Hematopoietic multipotent progenitor cell (in vitro differentiated cells): Measurements from ENCODE around the gene NSUN5. TPM values are rescaled to one million over a fixed set of nuclear protein-coding genes. Genes with fewer than 3 reads are reported as not detected.
"Not testable (repeated sequence)": the region's sequence is repeated elsewhere in the genome, so short reads cannot be mapped to it uniquely, and the experiment has no call there.

ENCODE experiments used
- DNase-seq, 3 donors: peaks; one replicate each; pipeline ENCODE4 v3.0.0-alpha.2; 2011 to 2015; ENCODE audit warnings: low read depth in 2 of 3, low spot score in 2 of 3
- total RNA-seq: library from RNA; depleted of rRNA; stranded (reverse); fragments of >200 nt; gene quantifications from one replicate; pipeline ENCODE4 v1.2.3, GENCODE V29; 2012

The NSUN5 gene
- total RNA-seq, result 44.2 TPM

DNA sequence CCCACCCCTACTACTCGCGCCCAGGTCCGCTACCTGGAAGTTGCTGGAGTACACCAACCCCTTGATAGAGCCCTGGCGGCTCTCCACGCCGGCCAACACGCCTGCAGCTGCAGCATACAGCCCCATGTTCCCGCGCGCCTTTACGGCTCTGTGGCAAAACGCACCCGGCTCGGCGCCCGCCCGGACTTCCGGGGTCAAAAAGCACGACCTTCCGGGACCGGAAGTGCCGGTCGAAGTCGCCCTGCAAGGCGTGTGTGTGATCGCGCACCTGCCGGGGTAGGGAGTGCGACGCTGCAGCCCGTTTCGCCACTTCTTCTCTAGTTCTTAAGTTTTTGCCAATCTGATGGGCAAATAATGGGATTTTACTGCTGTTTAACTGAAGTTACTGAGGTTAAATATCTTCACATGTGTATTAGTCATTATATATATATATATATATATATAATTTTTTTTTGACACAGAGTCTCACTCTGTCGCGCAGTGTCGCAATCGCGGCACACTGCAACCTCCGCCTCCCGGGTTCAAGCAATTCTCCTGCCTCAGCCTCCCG, at the start of gene NSUN5:
Gene NSUN5, minus strand, starts transcription at position 162 of the 550 bp plus-strand sequence. Its CDS starts 36 bp downstream, at position 126.
- peak; percentile 75 to 89 (median 87) for DNase-seq

DNA sequence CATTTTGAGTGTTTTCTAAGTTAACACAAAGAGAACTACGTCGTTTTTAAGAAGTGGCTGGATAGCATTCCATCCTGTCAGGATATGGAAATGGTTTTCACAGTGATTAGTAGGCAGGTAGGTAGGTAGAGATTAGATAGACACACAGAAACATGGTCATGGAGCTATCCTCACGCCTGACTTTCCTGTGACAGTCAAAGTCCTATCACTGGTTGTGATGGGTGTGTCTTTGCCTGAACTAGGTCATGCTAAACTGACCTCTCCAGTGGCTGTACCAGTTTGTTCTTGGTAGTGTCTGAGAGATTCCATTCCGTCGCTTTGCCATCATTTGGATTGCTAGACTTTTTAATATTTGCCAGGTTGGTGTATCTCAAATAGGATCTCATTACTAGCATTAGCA, 47.5 kb upstream of the NSUN5 start:
- DNase-seq, result no peak

DNA sequence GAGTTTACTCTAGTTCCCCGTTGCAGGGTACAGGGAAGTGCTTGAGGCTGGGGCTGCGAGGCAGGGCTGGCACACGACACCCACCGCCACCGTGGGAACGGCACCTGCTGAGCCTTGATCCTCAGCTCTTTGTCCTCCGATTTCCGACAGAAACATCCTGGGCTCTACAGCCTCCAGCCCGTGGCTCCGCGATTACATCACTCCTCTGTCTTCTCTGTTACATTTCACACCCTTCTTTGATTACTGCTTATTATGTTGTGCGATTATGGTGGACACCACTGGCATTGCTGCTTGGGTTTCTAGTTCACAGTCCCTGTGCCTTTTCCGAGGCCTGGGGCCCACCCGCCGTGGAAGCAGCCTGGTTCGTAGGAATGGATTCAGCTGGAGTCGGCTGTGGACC, 46.2 kb upstream of the NSUN5 start:
- no peak for DNase-seq

DNA sequence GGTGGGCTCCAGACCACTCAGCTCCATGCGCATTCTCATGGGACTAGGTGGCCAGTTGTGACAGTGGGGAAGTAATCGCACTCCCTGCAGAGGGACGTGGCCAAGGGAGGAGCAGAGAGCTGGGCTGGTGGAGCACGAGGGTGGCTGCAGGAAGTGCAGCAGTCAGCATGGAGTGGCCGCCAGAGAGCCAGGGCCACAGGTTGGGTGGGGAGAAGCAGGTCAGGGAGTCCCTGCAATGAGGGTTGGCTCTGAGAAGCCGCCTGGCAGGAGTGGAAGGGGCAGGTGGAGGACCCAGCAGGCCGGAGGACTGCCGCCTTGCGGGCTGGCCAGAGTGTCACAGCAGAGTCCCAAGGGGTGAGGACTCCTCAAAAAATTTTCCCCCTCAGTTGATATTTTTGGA, 45.6 kb upstream of the NSUN5 start:
- DNase-seq, result no peak

DNA sequence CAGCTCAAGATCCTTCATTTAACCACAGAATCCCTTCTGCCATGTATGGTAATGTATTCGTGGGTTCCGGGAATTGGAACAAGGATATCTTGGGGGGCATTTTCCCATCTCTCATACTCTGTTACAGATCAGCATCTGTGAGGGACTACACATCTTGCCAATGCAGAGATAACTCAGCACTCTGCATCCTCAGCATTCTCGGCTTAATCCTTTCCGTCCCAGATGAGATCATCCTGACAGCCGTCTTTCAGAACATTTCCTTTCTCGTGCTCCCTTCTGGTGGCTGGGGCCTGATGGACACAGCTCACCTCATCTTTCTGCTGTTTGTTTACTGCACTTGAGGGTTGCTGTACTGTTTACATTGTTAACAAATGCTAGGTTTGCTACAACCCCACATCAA, 44.6 kb upstream of the NSUN5 start:
- DNase-seq, result no peak

DNA sequence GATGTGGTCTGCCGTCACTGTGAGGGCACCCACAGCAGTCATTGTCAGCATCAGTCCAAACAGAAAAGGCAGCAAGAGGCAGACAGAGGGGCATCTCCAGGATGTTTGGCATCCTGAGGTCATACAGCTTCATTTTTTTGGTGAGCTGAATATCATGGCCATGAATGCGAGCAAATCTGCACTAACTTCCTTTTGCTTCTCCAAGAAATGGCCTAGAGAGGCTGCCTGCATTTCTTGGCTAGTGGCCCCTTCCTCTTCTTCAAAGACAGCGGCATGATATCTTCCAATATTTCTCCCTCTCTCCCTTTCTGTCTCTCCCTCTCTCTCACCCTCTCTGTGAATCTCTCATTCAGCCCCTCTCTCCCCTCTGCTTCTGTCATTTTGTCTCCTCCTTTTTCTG, 44.2 kb upstream of the NSUN5 start:
- DNase-seq, result no peak

DNA sequence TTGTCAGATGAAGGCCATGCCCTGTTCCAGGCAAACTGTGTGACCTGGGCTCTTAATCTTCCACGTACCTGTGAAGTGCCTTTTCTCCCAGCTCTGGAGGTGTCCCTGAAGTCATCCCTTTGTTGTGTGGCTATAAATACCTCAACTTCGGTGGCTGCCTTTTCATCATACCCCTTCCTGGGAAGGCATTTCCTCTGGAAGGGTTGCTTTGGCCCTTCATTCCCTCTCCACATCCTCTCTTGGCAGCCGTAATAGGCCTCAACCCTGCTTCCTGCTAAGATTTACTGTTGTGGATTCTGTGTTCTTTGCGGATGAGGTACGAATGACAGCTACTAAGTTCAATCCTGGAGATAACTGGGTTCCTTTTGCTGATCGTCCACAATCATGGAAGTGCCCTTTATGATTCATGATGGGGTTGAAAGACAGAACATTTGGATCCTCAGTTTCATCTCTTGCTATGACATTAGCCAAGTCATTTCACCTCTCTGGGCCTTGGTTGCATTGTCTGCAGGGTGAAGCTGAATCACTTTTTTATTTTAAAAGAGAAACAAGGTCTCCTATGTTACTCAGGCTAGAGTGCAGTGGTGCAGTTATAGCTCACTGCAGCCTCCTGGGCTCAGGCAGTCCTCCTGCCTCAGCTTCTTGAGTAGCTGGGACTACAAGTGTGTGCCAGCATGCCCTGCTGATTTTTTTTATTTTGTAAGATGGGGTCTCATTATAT, 43.0 kb upstream of the NSUN5 start:
- DNase-seq, result no peak

DNA sequence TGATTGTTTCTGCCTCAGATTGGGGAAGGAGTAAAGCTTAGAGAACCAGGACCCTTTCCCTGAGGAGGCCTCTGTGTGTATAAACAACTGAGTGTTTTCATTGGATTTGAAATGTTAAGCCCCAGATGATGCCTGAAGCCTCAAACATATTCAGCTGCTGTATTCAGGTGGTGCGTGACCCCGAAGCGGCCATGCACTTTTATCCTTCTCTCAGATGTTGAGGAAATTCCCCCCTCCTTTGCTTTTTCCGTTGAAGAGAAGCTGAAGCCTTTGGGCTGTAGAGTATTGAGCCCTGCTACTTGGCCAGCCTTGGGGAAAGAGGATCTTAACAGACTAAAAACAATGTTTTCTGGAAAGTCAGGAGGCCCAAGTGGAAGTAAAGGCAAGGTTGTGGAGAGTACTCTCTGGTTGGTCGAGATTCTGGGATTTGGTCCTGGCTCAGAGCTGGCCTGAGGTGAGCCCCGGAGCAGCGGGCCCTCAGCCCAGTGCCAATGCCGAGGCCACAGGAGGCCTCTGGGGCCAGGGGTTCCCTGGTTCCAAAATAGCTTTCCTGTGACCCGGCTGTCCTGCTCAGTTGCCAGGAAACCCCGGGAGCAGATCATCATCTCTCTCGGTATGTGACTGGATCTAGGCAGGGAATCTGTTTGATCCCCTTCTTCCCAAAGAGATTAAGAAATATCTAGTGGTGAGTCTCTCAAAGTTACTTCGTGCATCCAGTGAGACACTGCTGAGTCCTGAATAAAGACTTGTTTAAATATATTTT, 41.9 kb upstream of the NSUN5 start:
- DNase-seq, result no peak

DNA sequence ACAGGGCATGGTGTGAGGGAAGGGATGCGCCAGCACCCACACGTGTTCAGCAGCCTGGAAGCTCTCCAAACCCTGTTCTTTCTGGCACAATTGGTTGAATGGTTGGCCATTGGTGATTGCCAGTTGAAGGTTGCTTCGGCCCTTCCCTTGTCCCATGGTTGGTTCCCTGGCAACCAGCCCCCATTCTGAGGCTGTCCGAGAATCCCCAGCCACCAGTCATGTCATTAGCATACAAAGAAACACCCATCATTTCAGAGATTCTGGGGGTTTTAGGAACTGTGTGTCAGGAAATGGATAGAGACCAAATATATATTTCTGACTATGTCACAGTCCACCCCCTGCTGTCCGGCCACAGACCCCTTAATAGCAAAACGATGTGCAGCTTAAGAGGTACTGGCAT, 41.1 kb upstream of the NSUN5 start:
- no peak for DNase-seq

DNA sequence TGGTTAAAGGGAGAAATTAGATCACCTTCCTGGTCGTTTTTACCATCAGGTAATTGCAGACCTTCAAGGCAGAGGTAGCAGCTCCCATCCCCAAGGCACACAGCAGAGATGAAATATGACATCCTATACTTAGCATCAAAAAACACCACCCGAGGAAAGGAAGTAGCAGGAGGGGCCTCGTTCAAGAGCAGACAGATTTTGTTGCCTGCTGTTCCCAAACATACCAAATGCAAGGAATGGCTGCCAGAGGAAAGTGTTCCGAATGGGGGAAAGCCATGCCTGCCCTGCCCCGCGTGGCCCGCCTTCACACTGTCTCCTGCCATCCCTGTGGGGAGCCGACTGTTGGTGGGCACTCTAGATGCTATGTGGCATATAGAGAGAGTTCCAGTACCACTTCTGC, 37.3 kb upstream of the NSUN5 start:
- no peak for DNase-seq

DNA sequence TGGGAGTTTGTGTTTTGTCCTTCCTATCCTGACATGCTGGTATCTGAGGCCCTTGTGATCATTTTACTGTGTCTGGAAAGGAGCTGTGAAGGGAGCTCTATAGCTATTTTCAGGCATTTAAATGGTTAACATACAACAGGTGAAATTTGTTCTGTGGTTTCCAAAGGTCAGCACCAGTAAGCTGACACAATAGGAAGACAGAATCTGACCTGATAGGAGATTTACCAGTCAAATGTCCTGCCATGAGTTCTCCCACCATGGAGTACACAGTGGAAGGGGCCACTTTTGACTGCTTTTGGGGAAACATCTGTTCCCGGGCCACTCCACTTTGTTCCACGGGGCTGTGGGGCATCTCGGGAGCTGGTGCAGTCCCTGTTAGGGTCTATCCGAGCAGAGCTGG, 36.9 kb upstream of the NSUN5 start:
- no peak for DNase-seq

DNA sequence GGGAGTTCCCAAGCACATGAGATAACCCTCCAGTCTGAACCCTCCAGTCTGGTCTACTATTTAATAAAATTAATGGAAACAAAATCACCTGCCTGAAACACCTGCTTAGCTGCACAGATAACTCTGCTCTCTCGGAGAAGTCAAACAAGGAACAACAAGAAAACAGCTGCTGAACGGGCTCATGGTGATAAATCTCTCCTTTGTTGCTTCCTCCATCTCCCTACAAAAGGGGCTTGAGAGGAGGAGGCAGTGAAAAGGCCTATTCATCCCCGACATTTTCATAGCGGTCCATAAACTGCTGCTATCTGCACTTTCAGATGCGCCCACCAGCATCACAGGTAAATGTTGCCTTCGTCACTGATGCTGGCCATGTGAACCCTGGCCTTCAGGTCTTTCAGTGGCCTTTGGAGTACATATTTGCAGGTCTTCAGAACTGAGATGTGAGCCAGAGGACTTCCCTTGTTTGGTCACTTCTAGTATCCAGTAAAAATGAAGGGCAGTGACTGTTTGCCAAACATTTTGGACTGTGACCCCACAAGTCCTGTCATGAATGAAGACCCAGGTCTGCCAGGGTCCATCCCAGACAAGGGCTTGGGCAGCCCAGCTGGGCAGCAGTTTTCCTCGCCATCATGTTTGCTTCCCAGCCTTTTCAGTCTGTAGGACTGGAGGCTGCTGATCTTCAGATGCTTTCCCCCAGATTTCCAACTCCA, 35.2 kb upstream of the NSUN5 start:
- no peak for DNase-seq

DNA sequence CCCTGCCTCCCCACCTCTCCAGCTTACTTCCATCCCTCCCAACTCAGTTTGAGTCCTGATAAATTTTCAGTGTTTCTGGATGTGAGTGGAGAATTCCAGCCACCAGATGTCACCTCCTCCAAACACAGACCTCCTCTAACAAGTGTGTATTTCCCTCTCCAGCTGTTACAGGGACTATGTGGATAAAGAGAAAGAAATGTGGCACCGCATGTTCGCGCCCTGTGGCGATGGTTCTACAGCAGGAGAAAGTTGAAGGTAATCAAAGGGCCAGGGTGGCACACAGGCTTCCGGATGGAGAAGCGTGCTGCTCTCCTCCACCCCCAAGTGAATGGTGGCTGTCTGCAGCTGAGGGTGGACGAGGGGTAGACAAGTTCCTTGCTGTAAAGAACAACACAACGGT, 34.0 kb upstream of the NSUN5 start:
- no peak for DNase-seq

DNA sequence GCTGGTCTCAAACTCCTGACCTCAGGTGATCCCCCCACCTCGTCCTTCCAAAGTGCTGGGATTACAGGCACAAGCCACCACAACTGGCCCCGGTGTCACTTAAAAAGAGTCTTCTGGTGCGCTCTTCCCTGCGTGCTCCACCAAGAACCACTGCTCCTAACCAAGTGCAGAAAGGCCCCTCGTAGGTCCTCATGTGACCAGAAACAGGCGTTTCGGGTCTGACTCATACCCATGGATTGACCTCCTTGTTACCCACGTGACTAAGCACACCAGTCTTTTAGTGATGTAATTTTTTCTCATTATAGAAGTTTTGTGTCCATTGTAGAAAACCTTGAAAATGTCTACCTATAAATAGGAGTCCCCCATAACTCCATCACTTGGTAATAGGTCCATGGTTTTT, 33.3 kb upstream of the NSUN5 start:
- DNase-seq, result no peak

DNA sequence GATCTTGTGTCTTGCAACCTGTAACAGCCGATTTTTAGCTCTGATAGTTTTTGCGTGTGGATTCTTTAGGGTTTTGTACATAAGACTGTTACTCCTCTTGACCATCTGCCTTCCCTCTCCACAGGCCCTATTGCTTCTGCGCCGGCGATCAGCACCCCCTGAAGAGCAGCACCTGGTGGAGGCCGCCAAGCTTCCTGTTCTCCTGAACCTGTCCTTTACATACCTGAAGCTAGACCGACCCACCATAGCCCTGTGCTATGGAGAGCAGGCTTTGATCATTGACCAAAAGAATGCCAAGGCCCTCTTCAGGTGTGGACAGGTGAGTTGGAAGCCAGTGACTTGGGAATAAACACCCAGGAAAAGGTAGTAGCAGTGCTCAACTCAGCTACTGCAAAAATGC, 31.9 kb upstream of the NSUN5 start:
- DNase-seq, result no peak

DNA sequence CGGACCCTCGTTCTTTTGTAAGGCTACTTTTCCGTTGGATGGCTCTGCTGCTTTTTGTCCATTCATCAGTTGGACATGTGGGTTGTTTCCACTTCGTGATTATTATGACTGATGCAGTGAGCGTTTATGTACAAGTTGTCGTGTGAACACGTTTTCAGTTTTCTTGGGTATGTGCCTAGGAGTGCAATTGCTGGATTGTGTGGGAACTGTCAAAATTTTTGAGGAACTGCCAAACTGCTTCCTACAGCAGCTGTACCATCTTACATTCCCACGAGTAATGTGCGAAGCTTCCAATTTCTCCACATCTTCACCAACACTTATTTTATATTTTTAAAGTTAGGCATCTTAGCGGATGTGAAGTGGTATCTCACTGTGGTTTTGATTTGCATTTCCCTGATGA, 29.7 kb upstream of the NSUN5 start:
- no peak for DNase-seq

DNA sequence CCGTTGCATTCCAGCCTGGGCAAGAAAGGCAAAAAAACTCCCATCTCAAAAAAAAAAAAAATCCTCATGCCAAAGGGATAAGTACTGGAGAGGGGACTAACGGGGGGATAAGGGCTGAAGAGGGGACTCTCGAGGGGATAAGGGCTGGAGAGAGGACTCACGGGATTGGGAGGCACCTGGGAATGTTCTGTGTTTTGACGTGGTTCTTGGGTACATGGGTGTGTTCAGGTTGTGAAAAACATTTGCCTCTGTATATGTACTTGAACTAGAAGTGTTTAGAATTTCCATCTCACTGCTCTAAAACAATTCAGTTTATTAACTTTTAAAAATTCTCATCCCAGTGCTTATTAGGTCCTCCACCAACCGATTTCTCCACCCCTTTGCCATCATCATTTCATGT, 23.8 kb upstream of the NSUN5 start:
- DNase-seq, result no peak

DNA sequence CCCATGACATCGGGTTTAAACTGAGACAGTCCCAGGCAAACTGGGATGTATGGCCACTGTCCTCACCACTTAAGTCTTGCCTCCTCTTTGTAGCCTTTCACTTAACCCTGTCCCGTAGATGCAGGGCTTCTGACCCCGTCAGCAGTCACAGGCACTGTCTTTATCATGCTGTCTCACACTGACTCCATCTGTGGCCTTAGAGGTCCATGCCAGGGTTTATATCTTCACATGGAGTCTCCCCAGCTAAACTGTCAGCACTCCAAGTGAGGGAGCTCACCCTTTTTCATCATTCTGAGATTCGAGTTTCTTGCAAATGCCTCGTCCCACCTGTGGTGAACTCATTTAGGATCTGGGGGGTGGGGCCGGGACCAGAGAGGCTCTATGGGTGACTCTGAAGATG, 22.1 kb upstream of the NSUN5 start:
- DNase-seq, result no peak

DNA sequence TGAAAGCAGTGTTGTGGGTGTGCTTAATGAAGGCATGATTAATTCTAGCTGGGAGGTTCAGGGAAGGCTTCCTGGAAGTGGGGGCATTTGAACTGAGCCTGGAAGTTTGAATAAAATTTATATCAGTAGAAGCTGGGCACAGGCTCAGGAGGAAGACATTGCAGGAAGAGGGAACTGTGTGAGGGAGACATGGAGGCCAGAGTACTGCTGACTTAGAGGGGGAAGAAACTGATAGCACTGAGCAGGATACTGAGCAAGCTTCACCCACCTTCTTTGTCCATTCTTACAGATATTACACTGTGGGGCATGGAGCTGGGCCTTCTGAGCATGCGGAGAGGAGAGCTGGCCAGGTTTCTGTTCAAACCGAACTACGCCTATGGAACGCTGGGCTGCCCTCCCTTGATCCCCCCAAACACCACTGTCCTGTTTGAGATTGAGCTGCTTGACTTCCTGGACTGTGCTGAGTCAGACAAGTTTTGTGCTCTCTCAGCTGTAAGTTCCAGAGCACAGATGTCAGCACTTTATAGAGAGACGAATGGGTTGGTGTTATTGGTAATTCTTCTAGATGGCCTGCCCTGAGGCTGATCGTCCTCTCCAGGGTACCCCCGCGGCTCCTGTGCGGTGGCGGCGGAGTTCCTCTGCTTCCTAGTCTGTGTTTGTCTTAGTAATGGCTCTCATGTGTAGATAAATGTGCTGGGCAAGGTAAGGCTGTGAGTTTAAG, 21.4 kb upstream of the NSUN5 start:
- peak in 1 of 3 donors; percentile 19 for DNase-seq

DNA sequence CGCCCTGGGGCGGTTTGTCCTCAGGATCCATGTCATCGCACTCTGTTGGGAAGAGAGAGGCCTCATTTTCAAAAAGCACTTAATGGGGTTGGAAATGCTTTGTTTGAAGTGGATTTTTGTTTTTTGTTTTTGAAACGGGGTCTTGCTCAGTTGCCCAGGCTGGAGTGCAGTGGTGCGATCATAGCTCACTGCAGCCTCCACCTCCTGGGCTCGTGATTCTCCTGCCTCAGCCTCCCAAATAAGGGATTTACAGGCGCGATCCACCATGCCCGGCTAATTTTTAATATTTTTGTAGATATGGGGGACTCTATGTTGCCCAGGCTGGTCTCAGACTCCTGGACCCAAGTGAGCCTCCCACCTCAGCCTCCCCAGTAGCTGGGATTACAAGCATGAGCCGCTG, 20.1 kb upstream of the NSUN5 start:
- DNase-seq, result no peak

DNA sequence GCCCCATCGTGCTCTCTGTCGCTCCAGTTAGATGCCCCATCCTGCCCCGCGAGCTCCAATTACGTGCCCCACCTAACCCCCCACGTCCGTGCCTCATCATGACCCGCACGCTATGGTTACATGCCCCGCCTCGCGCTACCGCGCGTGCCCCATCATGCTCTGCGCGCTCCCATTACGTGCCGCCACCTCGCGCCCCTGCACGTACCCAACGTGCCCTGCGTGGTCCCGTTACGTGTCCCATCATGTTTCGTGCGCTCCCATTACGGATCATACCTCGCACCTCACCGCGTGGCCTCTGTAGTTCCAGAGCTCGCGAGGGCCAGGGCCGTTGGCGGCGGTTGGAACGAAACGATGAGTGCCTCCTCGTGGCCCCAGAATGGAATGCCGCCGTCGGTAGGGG, 19.3 kb upstream of the NSUN5 start, which contains the start of the genes FKBP6 and TRIM50:
Gene FKBP6, plus strand, starts transcription at position 240 of the 400 bp plus-strand sequence. CDS start 268 bp downstream, outside the sequence.
Gene TRIM50, minus strand, starts transcription at position 161 of the 400 bp plus-strand sequence. CDS start 3,295 bp downstream, outside the sequence.
- DNase-seq, result not testable (repeated sequence)
